HEK293 (cell line): Measurements from ENCODE around the gene ARL2BP.
A peak's percentile ranks its signal among the peaks of the same experiment; 100 is the strongest.

Experiments
- CTCF ChIA-PET: fragments of 350-600 bp; formaldehyde crosslinking; extraction: SDS; loops from one replicate; lab custom pipeline; 2021; ENCODE audit warnings: antibody characterized with exemption; lab: Yijun Ruan, JAX
- POLR2A ChIA-PET: fragments of 300-600 bp; formaldehyde crosslinking; extraction: SDS; loops from one replicate; lab custom pipeline; 2020; ENCODE audit warnings: antibody characterized with exemption, inconsistent platforms; lab: Yijun Ruan, JAX
- H3K27ac ChIP-seq: fragments of 200-500 bp; sonication (Bioruptor generic); 2 replicates; pipeline ENCODE4 v1.5.1; 2014; ENCODE audit warnings: low read depth, low read length, control low read depth, inconsistent platforms; ENCODE audit errors: extremely low read depth
- H3K36me3 ChIP-seq, 2 experiments: fragments of 200-500 bp in 1 of 2; sonication (Bioruptor generic) in 1 of 2; 1 replicate in 1 of 2; 2 replicates in 1 of 2; pipeline ENCODE4 v1.5.1; 2014 to 2017; ENCODE audit warnings: inconsistent platforms in 2 of 2, low read length in 2 of 2; ENCODE audit not compliant: control insufficient read depth in 2 of 2, insufficient read depth in 1 of 2
- H3K4me1 ChIP-seq: fragments of 200-500 bp; sonication (Bioruptor generic); 2 replicates; pipeline ENCODE4 v1.5.1; 2014; ENCODE audit warnings: mild to moderate bottlenecking, low read length, inconsistent platforms; ENCODE audit not compliant: control insufficient read depth, insufficient read depth
- H3K4me3 ChIP-seq: 2 replicates; pipeline ENCODE4 v1.5.1; 2011; ENCODE audit warnings: low read depth, mild to moderate bottlenecking, control low read depth, low read length, moderate library complexity
- H3K9me3 ChIP-seq: fragments of 200-500 bp; sonication (Bioruptor generic); 2 replicates; pipeline ENCODE4 v1.5.1; 2014; ENCODE audit warnings: low read depth, low read length, inconsistent platforms; ENCODE audit not compliant: control insufficient read depth, insufficient read depth
- FEZF1 ChIP-seq: fragments of 450-650 bp; formaldehyde crosslinking; IDR thresholded peaks from 2 replicates; pipeline ENCODE4 v1.5.1; 2016; ENCODE audit warnings: missing biosample characterization, missing genetic modification characterization
- KLF1 ChIP-seq: fragments of 450-650 bp; formaldehyde crosslinking; IDR thresholded peaks from 2 replicates; pipeline ENCODE4 v1.5.1; 2016; ENCODE audit warnings: missing biosample characterization, missing genetic modification characterization
- PRDM1 ChIP-seq: fragments of 450-650 bp; formaldehyde crosslinking; IDR thresholded peaks from 2 replicates; pipeline ENCODE4; 2016; ENCODE audit warnings: missing biosample characterization, missing genetic modification characterization
- PRDM10 ChIP-seq: fragments of 450-650 bp; formaldehyde crosslinking; IDR thresholded peaks from 2 replicates; pipeline ENCODE4 v1.5.1; 2016; ENCODE audit warnings: missing biosample characterization, missing genetic modification characterization
- SP7 ChIP-seq: fragments of 450-650 bp; formaldehyde crosslinking; IDR thresholded peaks from 2 replicates; pipeline ENCODE4 v1.5.1; 2016; ENCODE audit warnings: missing biosample characterization, missing genetic modification characterization
- WT1 ChIP-seq: fragments of 450-650 bp; formaldehyde crosslinking; IDR thresholded peaks from 2 replicates; pipeline ENCODE4 v1.5.1; 2016; ENCODE audit warnings: missing biosample characterization, missing genetic modification characterization
- YY2 ChIP-seq: fragments of 450-650 bp; formaldehyde crosslinking; IDR thresholded peaks from 2 replicates; pipeline ENCODE4 v1.5.1; 2016; ENCODE audit warnings: missing biosample characterization, missing genetic modification characterization
- ZBTB7A ChIP-seq: fragments of 450-650 bp; formaldehyde crosslinking; IDR thresholded peaks from 2 replicates; pipeline ENCODE4 v1.5.1; 2016; ENCODE audit warnings: low read depth, missing biosample characterization, missing genetic modification characterization
- ZNF138 ChIP-seq: fragments of 450-650 bp; formaldehyde crosslinking; IDR thresholded peaks from 2 replicates; pipeline ENCODE4 v1.5.1; 2016; ENCODE audit warnings: missing biosample characterization, missing genetic modification characterization, borderline replicate concordance
- ZNF26 ChIP-seq: fragments of 450-650 bp; formaldehyde crosslinking; IDR thresholded peaks from 2 replicates; pipeline ENCODE4 v1.5.1; 2016; ENCODE audit warnings: missing biosample characterization, missing genetic modification characterization
- ZNF433 ChIP-seq: fragments of 450-650 bp; formaldehyde crosslinking; IDR thresholded peaks from 2 replicates; pipeline ENCODE4 v1.5.1; 2016; ENCODE audit warnings: missing biosample characterization, missing genetic modification characterization, low read depth
- ZNF529 ChIP-seq: fragments of 450-650 bp; formaldehyde crosslinking; IDR thresholded peaks from 2 replicates; pipeline ENCODE4 v1.5.1; 2017; ENCODE audit warnings: missing genetic modification characterization, missing biosample characterization; ENCODE audit not compliant: insufficient replicate concordance
- ZNF610 ChIP-seq: fragments of 450-650 bp; formaldehyde crosslinking; IDR thresholded peaks from 2 replicates; pipeline ENCODE4 v1.5.1; 2016; ENCODE audit warnings: missing biosample characterization, missing genetic modification characterization, borderline replicate concordance
- ZNF658 ChIP-seq: fragments of 450-650 bp; formaldehyde crosslinking; IDR thresholded peaks from 2 replicates; pipeline ENCODE4; 2016; ENCODE audit warnings: missing biosample characterization, missing genetic modification characterization
- ZNF664 ChIP-seq: fragments of 450-650 bp; formaldehyde crosslinking; IDR thresholded peaks from 2 replicates; pipeline ENCODE4 v1.5.1; 2016; ENCODE audit warnings: missing biosample characterization, missing genetic modification characterization
- ZSCAN16 ChIP-seq: fragments of 450-650 bp; formaldehyde crosslinking; IDR thresholded peaks from 2 replicates; pipeline ENCODE4 v1.5.1; 2016; ENCODE audit warnings: missing biosample characterization, missing genetic modification characterization
- ZSCAN30 ChIP-seq: fragments of 450-650 bp; IDR thresholded peaks from 2 replicates; pipeline ENCODE4 v1.5.1; 2018; ENCODE audit warnings: missing biosample characterization, mild to moderate bottlenecking, missing genetic modification characterization, moderate library complexity

ARL2BP gene

DNA sequence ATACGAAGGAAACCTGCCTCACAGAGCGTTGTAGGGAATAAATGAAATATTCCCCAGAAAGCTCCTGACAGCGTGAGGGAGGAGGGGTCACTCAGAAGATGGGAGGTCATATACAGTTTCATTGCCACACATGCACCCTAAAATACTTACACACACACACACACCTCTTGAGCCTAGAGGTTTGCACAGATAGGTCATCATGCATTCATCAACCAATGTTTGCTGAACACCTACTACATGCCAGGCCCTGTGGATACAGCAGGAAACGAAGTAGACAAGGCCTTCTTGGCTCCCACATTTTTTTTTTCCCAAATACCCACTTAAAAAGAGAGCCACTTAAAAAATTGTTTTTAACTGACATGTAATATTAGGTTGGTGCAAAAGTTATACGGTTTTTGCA, 40.3 kb downstream of the ARL2BP start:
- no peaks in the 10 kb centered on the region; the same call in 1 of the 2 replicates for H3K4me1 ChIP-seq
- ChIA-PET POLR2A (interaction anchor here (1.0 to 1.5 kb wide), 2 partner anchors 15 to 40 kb away, joined by 4 read pairs; partner anchors contain the start of gene ARL2BP), CTCF (interaction anchor here (0.6 to 0.8 kb wide), 2 partner anchors 15 to 509 kb away, joined by 3 to 6 read pairs; no protein-coding TSS in a partner anchor)
- TF ChIP-seq YY2 (no peak), ZNF26 (tag by site-specific recombination) (peak; percentile 46; the same call in 1 of the 2 replicates), ZSCAN16 (tag by site-specific recombination) (peak; percentile 80), ZNF664 (peak; percentile 95), ZNF658 (tag by site-specific recombination) (no peak)
- no peak overlapping the region for H3K4me3 ChIP-seq
- H3K9me3 ChIP-seq = no peaks in the 10 kb centered on the region
- no peak overlapping the region for H3K27ac ChIP-seq
- no peaks in the 10 kb centered on the region for H3K36me3 ChIP-seq

- POLR2A ChIA-PET = interaction anchor here (0.7 to 1.2 kb wide), 4 partner anchors 9 to 425 kb away, joined by 3 to 8 read pairs (median 4); no protein-coding TSS in a partner anchor
- no peaks in the 10 kb centered on the region for H3K36me3 ChIP-seq
- TF ChIP-seq ZBTB7A (tag by site-specific recombination) (no peak), FEZF1 (tag by site-specific recombination) (no peak), ZNF433 (tag by site-specific recombination) (no peak), ZNF529 (tag by site-specific recombination) (no peak), ZSCAN30 (tag by site-specific recombination) (no peak), PRDM10 (0 out of 2 replicates have a peak, but pooled peaks have one; percentile 42), ZNF138 (no peak), SP7 (tag by site-specific recombination) (no peak), PRDM1 (tag by site-specific recombination) (0 out of 2 replicates have a peak, but pooled peaks have one; percentile 11), WT1 (tag by site-specific recombination) (no peak)
- TF ChIP-seq, all 188 proteins: peak for 2
- no peak overlapping the region for H3K4me3 ChIP-seq
- CTCF ChIA-PET = interaction anchor here (0.6 to 1.2 kb wide), 2 partner anchors 14 to 159 kb away, joined by 5 read pairs; no protein-coding TSS in a partner anchor
- H3K4me1 ChIP-seq = no peaks in the 10 kb centered on the region
- H3K27ac ChIP-seq = no peak overlapping the region
- no peaks in the 10 kb centered on the region for H3K9me3 ChIP-seq
Observed at GRCh38 chr16:57289391-57290257, 44.6 kb downstream of the ARL2BP start.

DNA sequence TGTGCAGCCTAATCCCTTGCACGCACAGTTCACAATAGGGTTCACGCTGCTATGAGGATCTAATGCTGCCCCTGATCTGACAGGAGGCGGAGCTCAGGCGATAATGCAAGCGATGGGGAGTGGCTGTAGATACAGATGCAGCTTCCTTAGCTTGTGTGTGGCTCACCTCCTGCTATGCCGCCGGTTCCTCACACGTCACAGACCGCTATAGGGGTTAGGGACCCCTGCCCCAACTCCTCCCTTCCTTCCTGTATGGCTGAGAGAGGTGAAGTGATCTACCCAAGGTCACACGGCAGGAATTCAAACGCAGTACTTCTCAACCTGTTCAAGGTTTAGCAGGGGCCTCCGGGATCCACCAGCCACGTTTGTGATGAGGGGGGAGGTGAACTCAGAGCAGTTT, 52.8 kb downstream of the ARL2BP start:
- H3K9me3 ChIP-seq = no peaks in the 10 kb centered on the region
- H3K4me3 ChIP-seq = no peak overlapping the region
- no peaks in the 10 kb centered on the region for H3K4me1 ChIP-seq
- H3K36me3 ChIP-seq = no peaks in the 10 kb centered on the region
- ChIA-PET POLR2A (interaction anchor here (0.6 kb wide), 1 partner anchor 17 kb away, joined by 3 read pairs; no protein-coding TSS in a partner anchor), CTCF (no interaction called here)
- no peak for TF ChIP-seq KLF1 (tag by site-specific recombination)
- peak; percentile 98 for TF ChIP-seq ZNF610 (tag by site-specific recombination)
- H3K27ac ChIP-seq = no peak overlapping the region
